CD4-positive, alpha-beta T cell treated with Interleukin-10 for 1 hour (primary cell): Measurements from ENCODE around the gene BRD1.

Source experiments
- DNase-seq: peaks from one replicate; pipeline ENCODE4 v3.0.0-alpha.2; 2020

BRD1 gene

GRCh38 chr22:49827853-49828598 lies at the start of gene BRD1:
TSS of gene BRD1 (minus strand) at chr22:49827873. CDS start at chr22:49824317, 3,556 bp downstream.
- DNase-seq = peak; percentile 62

- DNase-seq = no peak
Observed at GRCh38 chr22:49873228-49873940, 45.7 kb upstream of the BRD1 start.

GRCh38 chr22:49872347-49872746 lies 44.7 kb upstream of the BRD1 start:
- no peak for DNase-seq

GRCh38 chr22:49871482-49871881 lies 43.8 kb upstream of the BRD1 start:
- DNase-seq = no peak

DNA sequence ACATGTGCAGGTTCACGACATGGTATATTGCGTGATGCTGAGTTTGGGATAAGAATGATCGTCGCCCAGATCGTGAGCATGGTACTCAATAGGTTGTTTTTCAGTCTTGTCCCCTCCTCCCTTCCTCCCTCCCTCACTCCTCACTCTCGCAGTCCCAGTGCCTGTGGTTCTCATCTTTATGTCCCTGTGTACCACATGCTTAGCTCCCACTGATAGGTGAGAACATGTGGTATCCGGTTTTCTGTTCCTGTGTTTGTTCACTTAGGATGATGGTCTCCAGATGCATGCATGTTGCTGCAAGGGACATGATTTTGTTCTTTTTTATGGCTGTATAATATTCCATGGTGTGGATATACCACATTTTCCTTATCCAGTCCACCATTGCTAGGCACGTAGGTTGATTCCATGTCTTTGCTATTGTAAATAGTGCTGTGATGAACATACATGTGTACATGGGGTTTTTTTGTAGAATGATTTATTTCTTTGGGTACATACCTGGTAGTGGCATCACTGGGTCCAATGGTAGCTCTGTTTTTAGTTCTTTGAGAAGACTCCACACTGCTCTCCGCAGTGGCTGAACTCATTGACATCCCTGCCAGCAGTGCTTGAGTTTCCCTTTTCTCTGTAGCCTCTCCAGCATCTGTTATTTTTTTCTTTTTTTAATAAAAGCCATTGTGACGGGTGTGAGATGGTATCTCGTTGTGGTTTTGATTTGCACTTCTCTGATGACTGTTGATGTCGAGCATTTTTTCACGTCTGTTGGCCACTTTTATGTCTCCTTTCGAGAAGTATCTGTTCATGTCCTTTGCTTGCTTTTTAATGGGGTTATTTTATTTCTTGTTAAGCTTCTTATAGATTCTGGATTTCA lies 42.4 kb upstream of the BRD1 start:
- DNase-seq = peak; percentile 69

DNA sequence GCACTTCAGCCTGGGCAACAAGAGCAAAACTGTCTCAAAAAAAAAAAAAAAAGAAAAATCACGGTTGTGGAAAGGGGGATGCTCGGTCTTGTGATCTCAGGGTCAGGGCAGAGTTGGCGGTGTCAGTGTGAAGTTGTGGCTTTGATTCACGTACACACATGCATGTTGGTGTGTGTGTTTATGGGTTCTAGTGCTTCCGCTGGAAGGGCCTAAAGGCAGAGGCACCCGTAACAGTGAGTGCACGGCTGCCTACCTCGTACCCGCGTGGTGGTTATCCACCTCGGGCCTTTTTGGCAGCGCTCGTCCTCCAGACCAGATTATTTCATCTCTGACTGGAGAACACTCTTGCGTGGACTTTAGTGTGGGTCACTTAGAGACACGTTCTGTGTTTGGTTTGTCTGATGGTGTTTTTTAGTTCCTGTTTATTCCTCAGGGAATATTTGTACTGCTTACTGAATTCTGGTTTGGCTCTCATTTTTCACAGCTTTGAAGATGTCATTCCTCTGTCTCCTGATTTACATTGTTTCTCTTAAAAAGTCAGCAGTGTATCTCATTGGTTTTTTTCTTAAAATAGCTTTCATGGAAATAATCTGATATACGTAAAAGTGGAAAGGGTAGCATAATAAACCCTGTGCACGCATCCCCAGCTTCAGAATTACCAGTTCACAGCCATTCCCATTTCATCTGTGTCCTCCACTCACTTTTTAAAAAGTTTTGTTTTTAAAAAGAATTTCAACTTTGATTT lies 41.6 kb upstream of the BRD1 start:
- no peak for DNase-seq

GRCh38 chr22:49867303-49868265 lies 39.9 kb upstream of the BRD1 start:
- DNase-seq = peak; percentile 42

GRCh38 chr22:49866646-49867045 lies 39.0 kb upstream of the BRD1 start:
- DNase-seq = no peak

- no peak for DNase-seq
Observed at GRCh38 chr22:49866134-49866533, 38.5 kb upstream of the BRD1 start.

GRCh38 chr22:49865156-49865555 lies 37.5 kb upstream of the BRD1 start:
- DNase-seq = no peak

DNA sequence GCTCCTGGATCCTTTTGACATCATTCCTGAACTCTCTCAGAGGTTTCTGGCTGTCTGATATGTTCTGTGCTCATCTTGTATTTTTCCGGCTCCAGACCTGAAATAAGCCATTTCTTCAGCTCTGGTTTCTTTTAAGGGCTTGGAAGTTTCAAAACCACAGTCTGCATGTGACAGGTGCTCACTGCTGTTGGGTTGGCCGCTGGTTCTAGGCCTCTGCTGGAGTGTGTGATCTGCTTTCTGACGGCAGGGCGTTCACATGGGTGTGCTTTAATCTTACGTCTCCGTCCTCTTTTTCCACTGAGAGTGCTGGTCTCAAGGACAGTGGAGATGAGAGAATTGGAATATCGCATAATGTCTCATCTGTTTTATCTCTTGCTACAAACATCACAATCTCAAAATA lies 36.3 kb upstream of the BRD1 start:
- DNase-seq = no peak

DNA sequence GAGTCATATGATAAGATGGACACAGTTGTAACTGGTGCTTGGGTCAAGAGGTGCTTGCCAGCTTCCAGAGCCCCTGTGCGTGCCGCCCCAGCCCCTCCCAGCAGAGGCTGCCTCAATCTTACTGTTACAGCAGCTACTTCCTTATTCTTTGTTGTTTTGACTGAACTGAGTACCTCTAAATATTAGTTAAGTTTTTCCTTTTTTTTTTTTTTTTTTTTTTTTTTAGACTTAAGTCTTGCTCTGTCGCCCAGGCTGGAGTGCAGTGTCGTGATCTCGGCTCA lies 34.8 kb upstream of the BRD1 start:
- DNase-seq = no peak

GRCh38 chr22:49861642-49862495 lies 34.2 kb upstream of the BRD1 start:
- DNase-seq = no peak

GRCh38 chr22:49858827-49859226 lies 31.2 kb upstream of the BRD1 start:
- no peak for DNase-seq

- no peak for DNase-seq
Observed at GRCh38 chr22:49856766-49857618, 29.3 kb upstream of the BRD1 start.

GRCh38 chr22:49856343-49856742 lies 28.7 kb upstream of the BRD1 start:
- DNase-seq = no peak

DNA sequence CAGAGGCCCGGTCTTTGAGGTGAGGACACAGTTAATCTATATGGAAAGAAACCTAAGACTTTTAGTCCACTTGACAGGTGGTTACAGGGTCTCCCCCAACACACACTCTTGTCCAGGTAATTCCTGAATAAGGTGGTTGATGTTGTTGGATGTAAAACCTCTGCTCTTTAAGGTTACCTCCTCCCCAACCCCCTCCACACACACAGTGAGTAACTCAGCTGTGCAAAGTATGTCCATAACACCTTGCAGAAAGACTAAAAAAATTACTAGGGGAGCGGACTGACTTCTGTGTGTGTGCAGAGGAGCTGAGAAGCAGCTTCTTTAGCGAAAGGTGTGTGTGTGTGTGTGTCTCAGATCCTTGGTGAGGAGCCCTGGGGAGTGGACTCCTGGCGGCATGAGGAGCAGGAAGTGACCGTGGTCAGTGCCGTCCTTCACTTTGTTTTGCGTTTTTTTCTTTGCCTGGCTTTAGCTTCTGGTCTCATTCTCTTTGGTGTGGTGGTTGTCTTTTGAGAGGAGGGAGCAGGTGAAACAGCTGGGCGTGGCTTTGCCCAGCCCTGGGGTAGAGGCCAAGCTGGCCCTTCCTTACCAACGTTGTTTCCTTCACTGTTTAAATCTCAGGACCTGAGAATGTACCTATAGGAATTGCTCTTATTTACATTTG lies 27.7 kb upstream of the BRD1 start:
- no peak for DNase-seq

DNA sequence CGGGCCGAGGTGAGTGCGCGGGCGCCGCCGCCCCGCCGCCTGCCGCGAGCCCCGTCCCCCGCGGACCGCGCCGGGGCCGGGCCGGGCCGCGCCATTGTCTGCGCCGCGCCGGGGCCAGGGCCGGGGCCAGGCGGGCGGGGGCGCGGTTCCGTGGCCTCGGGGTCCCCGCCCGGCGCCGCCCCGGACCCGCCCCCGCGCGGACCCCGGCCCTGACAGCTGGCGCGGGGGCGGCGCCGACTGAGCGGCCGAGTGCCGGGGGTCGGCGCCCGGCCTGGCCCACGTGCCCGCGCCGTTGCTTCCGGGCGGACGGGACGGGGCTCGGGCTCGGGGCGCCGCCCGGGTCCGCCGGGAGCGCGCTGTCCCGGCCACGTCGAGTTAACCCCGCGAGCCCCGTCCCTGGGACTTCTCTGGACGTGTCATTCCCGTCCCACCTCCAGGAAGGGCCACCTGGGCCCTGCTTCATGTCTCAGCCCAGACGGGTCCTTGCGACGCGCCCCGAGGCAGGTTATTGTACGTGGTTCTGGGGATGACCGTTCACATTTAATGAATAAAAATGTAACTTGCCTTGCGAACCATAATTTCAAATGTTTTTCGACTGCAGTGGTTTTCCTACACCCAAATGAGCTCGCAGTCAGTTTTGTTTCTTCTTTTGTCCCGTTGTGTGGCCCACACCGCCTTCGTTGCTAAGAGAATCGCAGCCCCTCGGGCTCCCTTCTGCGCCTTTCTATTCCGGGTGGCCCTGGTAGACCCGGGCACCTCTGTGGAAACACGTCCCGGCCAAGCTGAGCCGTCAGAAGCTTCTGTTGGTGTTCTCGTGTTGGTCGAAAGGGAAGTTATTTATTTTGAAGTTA lies 26.5 kb upstream of the BRD1 start:
- DNase-seq = peak; percentile 31
